Measurements from ENCODE around the gene DEAF1. TPM values are rescaled to one million over a fixed set of nuclear protein-coding genes. Genes with fewer than 3 reads are reported as not detected.

DEAF1 gene
- total RNA-seq, 1 experiment from 2014 or later: 139 TPM

Other genes with a start within 250 kb of the DEAF1 start
- 56.6 and 63.4 TPM in 2 replicates for gene PTDSS2, start 244.9 kb downstream of the DEAF1 start, total RNA-seq (2014; rRNA removed; shearing (Covaris generic))
- gene RNH1, start 188.0 kb downstream of the DEAF1 start, total RNA-seq (2014; rRNA removed; shearing (Covaris generic)): 470 and 513 TPM in 2 replicates
- gene HRAS, start 159.6 kb downstream of the DEAF1 start, total RNA-seq (2014; rRNA removed; shearing (Covaris generic)): 217 and 259 TPM in 2 replicates
- gene LRRC56, start 157.7 kb downstream of the DEAF1 start, total RNA-seq (2014; rRNA removed; shearing (Covaris generic)): 8.1 and 10.0 TPM in 2 replicates
- gene LMNTD2, start 134.5 kb downstream of the DEAF1 start, total RNA-seq (2014; rRNA removed; shearing (Covaris generic)): 5.3 and 6.9 TPM in 2 replicates
- gene RASSF7, start 134.3 kb downstream of the DEAF1 start, total RNA-seq (2014; rRNA removed; shearing (Covaris generic)): 515 and 552 TPM in 2 replicates
- gene PHRF1, start 118.8 kb downstream of the DEAF1 start, total RNA-seq (2014; rRNA removed; shearing (Covaris generic)): 75.3 and 82.0 TPM in 2 replicates
- 263 and 329 TPM in 2 replicates for gene IRF7, start 79.3 kb downstream of the DEAF1 start, total RNA-seq (2014; rRNA removed; shearing (Covaris generic))
- 11.9 and 12.1 TPM in 2 replicates for gene CDHR5, start 70.3 kb downstream of the DEAF1 start, total RNA-seq (2014; rRNA removed; shearing (Covaris generic))
- not detected in 2 replicates for gene SCT, start 68.0 kb downstream of the DEAF1 start, total RNA-seq (2014; rRNA removed; shearing (Covaris generic))
- gene DRD4, start 58.0 kb downstream of the DEAF1 start, total RNA-seq (2014; rRNA removed; shearing (Covaris generic)): 0.34 and 0.92 TPM in 2 replicates
- gene TMEM80, start 594 bp upstream of the DEAF1 start, total RNA-seq (2014; rRNA removed; shearing (Covaris generic)): 73.6 and 76.8 TPM in 2 replicates
- 473 and 503 TPM in 2 replicates for gene EPS8L2, start 11.0 kb upstream of the DEAF1 start, total RNA-seq (2014; rRNA removed; shearing (Covaris generic))
- gene TALDO1, start 52.2 kb upstream of the DEAF1 start, total RNA-seq (2014; rRNA removed; shearing (Covaris generic)): 669 and 686 TPM in 2 replicates
- 128 and 132 TPM in 2 replicates for gene GATD1, start 82.3 kb upstream of the DEAF1 start, total RNA-seq (2014; rRNA removed; shearing (Covaris generic))
- gene CEND1, start 94.9 kb upstream of the DEAF1 start, total RNA-seq (2014; rRNA removed; shearing (Covaris generic)): 0.47 TPM in 1 of 2 replicates, not detected in the other
- 82.6 and 108 TPM in 2 replicates for gene SLC25A22, start 103.1 kb upstream of the DEAF1 start, total RNA-seq (2014; rRNA removed; shearing (Covaris generic))
- 31.7 and 53.9 TPM in 2 replicates for gene PIDD1, start 110.0 kb upstream of the DEAF1 start, total RNA-seq (2014; rRNA removed; shearing (Covaris generic))
- 1,913 and 1,915 TPM in 2 replicates for gene RPLP2, start 114.7 kb upstream of the DEAF1 start, total RNA-seq (2014; rRNA removed; shearing (Covaris generic))
- gene PNPLA2, start 123.7 kb upstream of the DEAF1 start, total RNA-seq (2014; rRNA removed; shearing (Covaris generic)): 174 and 202 TPM in 2 replicates
- 204 and 225 TPM in 2 replicates for gene CRACR2B, start 132.7 kb upstream of the DEAF1 start, total RNA-seq (2014; rRNA removed; shearing (Covaris generic))
- gene CD151, start 137.7 kb upstream of the DEAF1 start, total RNA-seq (2014; rRNA removed; shearing (Covaris generic)): 916 and 940 TPM in 2 replicates
- 1,254 and 1,310 TPM in 2 replicates for gene POLR2L, start 147.3 kb upstream of the DEAF1 start, total RNA-seq (2014; rRNA removed; shearing (Covaris generic))
- 29.2 and 39.6 TPM in 2 replicates for gene TSPAN4, start 147.6 kb upstream of the DEAF1 start, total RNA-seq (2014; rRNA removed; shearing (Covaris generic))
- gene CHID1, start 215.6 kb upstream of the DEAF1 start, total RNA-seq (2014; rRNA removed; shearing (Covaris generic)): 68.2 and 80.6 TPM in 2 replicates
- 38.5 and 46.6 TPM in 2 replicates for gene AP2A2, start 230.6 kb upstream of the DEAF1 start, total RNA-seq (2014; rRNA removed; shearing (Covaris generic))